GM19468 (cell line): ENCODE measurements around the gene CELA2A.
"Not testable (repeated sequence)": the region's sequence is repeated elsewhere in the genome, so short reads cannot be mapped to it uniquely, and the experiment has no call there.

Experiments
- ATAC-seq: cut with Tn5 transposase; IDR thresholded peaks from one replicate; pipeline ENCODE4 v1.9.1; 2021; ENCODE audit warnings: mild to moderate bottlenecking, moderate library complexity, moderate number of reproducible peaks; ENCODE audit not compliant: unreplicated experiment; ENCODE audit errors: extremely low read depth

Gene CELA2A

GRCh38 chr1:15424146-15424667 is 32.3 kb upstream of the CELA2A start:
- no peak for ATAC-seq

GRCh38 chr1:15424981-15425380 is 31.6 kb upstream of the CELA2A start:
- ATAC-seq: no peak

GRCh38 chr1:15425521-15425920 is 31.0 kb upstream of the CELA2A start:
- ATAC-seq: no peak

- no peak for ATAC-seq
Observed at GRCh38 chr1:15425958-15426357, 30.6 kb upstream of the CELA2A start.

GRCh38 chr1:15426492-15427279 is 29.8 kb upstream of the CELA2A start:
- ATAC-seq: no peak

GRCh38 chr1:15427280-15427666 is 29.3 kb upstream of the CELA2A start:
- ATAC-seq: no peak

- not testable (repeated sequence) for ATAC-seq
Observed at GRCh38 chr1:15428252-15428651, 28.3 kb upstream of the CELA2A start.

GRCh38 chr1:15428815-15429435 is 27.6 kb upstream of the CELA2A start:
- no peak for ATAC-seq

GRCh38 chr1:15429701-15430149 is 26.8 kb upstream of the CELA2A start:
- ATAC-seq: no peak

- no peak for ATAC-seq
Observed at GRCh38 chr1:15430787-15431570, 25.6 kb upstream of the CELA2A start.

GRCh38 chr1:15431571-15431948 is 25.0 kb upstream of the CELA2A start:
- no peak for ATAC-seq

- ATAC-seq: no peak
Observed at GRCh38 chr1:15432324-15432723, 24.2 kb upstream of the CELA2A start.

GRCh38 chr1:15433471-15433870 is 23.1 kb upstream of the CELA2A start:
- no peak for ATAC-seq

- ATAC-seq: not testable (repeated sequence)
Observed at GRCh38 chr1:15434739-15435138, 21.8 kb upstream of the CELA2A start.

- no peak for ATAC-seq
Observed at GRCh38 chr1:15435239-15436077, 21.1 kb upstream of the CELA2A start.

- no peak for ATAC-seq
Observed at GRCh38 chr1:15436881-15437442, 19.6 kb upstream of the CELA2A start.

- ATAC-seq: no peak
Observed at GRCh38 chr1:15439325-15439724, 17.2 kb upstream of the CELA2A start.

GRCh38 chr1:15440357-15440756 is 16.2 kb upstream of the CELA2A start:
- no peak for ATAC-seq

- ATAC-seq: no peak
Observed at GRCh38 chr1:15441247-15441646, 15.3 kb upstream of the CELA2A start.

GRCh38 chr1:15442119-15442518 is 14.4 kb upstream of the CELA2A start:
- no peak for ATAC-seq
